Lung microvascular endothelial cell (primary cell): Measurements from ENCODE around the gene EVPL. TPM values are rescaled to one million over a fixed set of nuclear protein-coding genes. Genes with fewer than 3 reads are reported as not detected.

Experiments
- DNase-seq, 2 donors: peaks; one replicate each; pipeline versions ENCODE4 v3.0.0 to v3.0.0-alpha.2; 2010; ENCODE audit warnings: low read depth in 2 of 2
- total RNA-seq: library from RNA; depleted of rRNA; stranded (reverse); fragments of >200 nt; gene quantifications from 2 replicates; pipeline ENCODE4 v1.2.1, GENCODE V29; 2014

Gene EVPL
- total RNA-seq, 1 donor from 2014 or later = not detected

DNA sequence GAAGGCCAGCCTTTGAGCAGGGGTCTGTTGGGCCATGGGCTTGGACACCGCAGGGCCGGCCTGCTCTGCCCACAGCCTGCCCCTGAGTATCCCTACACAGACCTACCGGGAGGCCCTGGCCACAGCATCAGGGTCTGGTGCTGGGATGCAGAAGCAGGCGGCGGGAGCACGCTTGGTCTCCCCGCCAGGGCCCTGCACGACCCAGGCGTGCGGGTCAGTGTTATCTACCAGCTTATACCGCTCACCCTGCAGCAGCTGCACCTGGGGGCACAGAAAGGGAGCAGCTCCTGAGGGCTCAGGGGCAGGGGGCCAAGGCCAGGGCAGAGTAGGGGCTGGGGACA lies 8.8 kb downstream of the EVPL start:
- no peak for DNase-seq

DNA sequence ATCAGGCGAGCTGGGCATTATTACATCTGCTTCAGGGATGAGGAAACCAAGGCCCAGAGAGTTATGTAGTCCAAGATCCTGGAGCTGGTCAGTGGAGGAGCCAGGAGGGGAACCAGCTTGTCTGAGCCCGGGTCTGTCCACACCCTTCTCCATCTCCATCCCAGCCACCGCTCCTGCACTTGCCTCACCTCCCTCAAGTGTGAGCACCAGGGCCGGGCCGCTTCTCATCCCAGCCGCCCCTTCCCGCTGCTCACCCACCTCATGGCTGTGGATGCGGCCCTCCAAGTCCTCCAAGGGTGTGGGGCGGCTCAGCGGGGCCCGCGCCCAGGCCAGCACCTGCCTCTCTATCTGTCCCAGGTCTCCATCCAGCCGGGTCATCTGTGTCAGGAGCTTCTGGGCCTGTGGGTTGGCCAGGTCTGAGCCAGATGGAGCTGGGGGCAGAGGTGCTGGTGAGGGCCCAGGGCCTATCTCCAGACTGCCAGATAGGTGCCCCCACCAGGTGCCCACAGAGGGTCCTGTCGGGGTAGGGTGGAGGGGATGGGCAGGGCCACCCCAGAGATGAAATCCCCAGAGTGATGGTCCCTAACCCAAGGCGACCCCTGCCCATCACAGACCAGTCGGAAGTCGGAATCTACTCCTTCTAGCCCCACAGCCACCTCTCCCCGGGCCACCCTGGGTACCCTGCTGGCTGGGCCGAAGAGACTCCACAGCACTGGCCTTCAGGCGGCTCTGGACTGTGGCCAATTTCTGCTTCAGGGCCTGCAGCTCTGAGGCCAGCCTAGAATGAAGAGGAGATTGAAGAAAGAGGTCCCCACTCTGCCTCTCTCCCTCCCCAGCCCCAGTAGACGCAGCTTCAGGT lies 9.4 kb downstream of the EVPL start:
- no peak for DNase-seq

DNA sequence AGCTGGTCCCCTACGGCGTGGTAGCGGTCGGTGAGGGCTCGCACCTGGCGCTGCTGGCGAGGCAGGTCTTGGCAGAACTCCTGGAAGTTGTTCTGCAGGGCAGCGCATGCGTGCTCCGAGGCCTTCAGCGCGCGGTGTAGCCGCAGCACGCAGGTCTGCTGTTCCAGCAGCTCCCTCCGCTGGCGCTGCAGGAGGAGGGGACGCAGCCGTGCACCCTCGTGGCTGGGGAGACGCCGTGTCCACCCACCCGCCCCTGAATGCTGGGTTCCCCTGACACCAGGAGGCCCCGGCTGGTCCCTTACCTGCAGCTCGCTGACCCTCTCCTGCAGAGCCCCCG lies 12.2 kb downstream of the EVPL start:
- no peak for DNase-seq

DNA sequence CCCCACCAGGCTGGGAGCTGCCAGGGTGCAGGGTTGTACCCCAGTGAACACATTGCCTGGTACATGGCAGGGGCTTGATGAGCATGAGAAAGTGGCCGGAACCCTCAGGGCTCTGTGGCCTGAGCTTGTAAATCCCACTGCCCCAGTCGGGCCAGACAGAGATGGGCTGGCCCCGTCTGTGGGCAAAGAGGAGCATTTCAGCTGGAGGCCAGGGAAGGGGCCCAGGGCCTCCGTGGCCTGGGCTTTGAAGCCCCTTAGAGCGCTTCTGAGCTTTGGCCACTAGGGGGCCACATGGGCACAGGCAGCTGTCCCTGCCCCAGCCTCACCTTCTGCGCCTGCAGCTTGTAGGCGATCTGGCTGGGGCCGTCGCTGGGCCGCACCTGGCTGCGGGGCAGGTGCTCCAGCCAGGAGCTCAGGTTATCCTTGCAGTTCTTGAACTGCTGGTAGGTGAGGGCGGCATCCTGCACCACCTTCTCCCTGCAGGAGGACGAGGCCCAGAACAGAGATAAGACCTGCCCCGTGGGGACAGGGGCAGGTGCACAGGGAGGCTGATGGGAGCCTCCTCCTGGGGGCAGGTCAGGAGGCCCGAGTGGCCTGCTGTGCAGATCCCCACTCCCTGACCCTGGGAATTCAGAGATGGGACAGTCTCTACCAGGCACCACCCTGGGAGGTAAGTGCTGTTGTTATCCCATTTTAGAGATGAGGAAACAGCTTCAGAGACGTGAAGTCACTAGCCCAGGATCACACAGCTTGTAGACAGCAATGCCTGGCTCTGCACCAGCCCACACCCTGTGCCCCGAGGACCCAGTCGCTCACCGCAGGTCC lies 12.8 kb downstream of the EVPL start:
- DNase-seq = peak; percentile 73 to 86

DNA sequence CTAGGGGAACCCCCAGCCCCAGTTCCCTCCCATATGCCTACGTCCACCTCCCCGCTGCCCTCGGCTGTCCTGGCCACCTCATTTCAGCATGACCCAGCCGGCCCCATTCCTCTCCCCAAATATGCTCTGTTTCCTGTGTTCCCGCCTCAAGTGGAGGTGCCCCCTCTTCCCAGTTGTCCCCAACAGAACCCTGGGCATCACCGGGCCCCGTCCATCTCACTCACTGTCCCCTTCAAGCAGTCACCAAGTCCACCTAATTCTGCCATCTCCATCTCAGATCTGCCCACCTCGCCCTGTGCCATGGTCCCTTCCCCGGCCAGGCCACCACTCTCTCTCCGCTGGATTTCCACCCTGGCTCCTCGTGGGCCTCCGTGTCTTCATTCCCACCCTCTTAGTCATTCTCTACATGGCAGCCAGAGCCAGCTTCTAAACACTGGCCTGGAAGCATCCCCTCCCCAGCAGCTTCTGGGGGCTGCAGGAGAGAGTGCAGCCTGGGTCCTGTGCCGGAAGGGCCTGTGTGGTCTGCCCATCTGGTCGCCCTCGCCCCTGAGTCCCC lies 13.7 kb downstream of the EVPL start:
- DNase-seq = no peak

DNA sequence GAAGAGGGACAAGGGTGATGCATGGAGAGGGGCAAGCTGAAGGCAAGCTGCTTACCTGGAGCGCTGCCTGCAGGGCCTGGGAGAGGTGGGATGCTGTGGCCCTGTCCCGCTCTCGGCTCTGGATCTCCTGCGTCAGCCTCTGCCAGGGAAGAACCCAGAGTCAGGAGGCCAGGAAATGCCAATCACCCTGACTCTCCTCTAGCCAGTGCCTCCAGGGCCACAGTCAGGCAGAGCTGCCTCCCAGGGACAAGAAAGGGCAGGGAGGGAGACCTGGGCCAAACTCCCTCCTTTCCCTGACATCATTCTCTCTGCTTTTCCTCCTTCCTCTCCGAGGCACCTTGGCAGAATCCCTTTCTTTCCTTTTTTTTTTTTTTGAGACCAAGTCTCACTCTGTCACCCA lies 15.2 kb downstream of the EVPL start:
- no peak for DNase-seq

DNA sequence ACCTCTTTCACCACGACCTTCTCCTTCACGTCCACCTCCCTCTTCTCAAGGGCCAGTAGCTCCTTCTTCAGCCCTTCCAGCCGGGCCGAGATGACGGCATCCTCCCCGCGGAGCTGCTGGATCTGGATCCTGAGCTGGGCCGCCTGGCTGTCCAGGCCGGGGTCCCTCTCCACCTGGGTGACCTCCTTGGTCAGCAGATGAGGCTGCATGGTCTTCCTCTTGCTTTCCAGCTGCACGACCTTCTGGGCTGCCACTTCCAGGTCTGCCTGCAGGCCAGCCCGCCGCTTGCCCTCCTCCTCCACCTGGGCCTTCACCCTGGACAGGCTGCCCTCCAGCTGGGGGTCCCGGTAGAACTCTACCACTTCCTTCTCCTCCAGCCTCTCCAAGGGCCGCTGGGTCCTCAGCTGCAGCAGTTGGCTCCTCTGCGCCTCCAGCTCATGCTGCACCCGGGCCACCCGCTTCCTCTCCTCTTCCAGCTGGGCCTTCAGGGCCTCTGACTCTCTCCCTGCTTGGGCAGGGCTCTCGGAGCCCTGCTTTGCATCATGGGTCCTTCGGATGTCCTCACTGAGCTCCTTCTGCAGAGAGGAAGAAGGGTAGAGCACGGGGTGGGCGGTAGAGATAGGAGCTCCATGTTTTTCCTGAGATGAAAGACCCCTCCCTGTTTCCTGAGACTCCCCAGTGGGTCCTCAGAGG lies 17.0 kb downstream of the EVPL start:
- no peak for DNase-seq

DNA sequence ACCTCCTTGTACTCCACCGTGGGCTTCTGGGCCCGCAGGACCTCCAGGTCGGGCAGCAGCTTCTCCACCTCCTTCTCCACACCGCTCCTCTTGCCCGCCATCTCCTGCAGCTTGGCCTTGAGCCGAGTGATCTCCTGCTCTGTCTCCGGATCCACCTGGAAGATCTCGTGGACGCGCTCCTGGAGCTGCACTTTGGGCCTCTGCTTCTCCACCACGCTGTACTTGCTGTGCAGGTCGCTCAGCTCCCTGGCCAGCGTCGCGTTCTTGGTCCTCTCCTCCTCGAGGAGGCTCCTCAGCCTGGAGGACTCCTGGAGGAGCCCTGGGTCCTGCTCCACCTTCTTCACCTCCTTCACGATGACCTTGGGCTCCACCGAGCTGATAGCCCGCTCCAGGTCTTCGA lies 17.7 kb downstream of the EVPL start:
- DNase-seq = no peak

DNA sequence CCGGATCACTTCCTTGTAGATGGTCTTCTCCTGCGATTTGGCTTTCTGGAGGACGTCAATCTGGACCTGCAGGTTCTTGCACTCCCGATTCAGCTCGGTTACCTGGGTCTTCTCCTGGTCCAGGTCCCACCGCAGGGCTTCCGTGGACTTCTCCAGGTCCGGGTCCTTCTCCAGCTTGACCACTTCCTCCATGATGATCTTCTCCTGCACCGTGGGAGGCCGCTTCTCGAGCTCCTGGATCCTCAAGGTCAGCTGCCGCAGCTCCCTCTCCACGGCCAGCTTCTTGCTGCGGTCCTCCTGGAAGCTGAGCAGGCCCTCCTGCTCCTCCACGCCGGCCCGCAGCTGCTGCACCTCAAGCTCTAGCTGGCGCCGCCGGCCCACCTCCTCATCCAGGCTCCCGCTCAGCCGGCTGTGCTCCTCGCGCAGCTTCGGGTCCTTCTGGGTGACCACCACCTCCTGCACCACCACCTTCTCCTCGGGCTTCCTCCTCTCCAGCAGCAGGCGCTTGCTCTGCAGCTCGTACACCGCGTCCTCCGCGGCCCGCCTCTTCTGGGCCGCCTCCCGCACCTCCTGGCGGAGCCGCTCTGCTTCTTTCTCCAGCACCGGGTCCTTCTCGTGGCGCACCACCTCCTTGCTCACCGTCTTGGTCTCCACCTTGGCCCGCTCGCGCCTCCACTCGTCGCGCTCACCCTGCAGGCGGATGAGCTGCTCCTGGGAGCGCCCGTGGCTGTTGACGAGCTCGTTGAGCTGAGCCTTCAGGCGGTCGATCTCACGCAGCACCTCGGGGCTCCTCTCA lies 18.3 kb downstream of the EVPL start:
- no peak for DNase-seq

DNA sequence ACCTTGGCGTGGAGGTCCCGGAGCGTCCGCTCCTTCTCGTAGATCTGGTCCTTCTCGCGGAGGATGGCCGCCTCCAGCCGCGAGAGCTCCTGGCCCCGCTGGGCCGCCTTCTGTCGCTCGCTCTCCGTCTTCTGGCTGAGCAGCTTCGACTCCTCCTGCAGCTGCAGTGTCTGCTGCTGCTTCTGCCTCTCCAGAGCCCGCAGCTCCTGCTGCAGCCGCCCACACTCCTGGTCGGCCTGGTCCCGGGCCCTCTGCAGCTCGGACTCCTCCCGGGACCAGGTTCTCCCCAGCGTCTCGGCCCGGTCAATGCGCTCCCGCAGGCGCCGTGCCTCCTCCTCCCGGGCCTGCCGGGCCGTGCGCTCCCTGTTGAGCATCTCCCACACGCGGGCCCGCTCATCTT lies 18.9 kb downstream of the EVPL start:
- DNase-seq = no peak

DNA sequence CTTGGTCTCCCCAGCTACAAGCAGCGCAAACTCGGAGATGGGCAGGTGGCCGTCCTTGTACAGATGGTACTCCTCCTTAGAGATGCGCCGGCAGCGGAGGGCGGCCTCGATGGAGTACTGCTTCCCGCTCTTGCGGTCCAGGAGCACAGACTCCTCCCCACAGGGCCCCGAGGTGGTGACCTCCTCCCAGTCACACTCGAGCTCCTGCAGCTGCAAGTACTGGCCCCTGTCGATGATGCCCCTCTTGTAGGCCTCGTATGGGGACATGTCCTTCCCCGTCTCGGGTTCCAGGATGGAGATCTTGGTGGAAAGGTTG lies 19.3 kb downstream of the EVPL start:
- DNase-seq = no peak

DNA sequence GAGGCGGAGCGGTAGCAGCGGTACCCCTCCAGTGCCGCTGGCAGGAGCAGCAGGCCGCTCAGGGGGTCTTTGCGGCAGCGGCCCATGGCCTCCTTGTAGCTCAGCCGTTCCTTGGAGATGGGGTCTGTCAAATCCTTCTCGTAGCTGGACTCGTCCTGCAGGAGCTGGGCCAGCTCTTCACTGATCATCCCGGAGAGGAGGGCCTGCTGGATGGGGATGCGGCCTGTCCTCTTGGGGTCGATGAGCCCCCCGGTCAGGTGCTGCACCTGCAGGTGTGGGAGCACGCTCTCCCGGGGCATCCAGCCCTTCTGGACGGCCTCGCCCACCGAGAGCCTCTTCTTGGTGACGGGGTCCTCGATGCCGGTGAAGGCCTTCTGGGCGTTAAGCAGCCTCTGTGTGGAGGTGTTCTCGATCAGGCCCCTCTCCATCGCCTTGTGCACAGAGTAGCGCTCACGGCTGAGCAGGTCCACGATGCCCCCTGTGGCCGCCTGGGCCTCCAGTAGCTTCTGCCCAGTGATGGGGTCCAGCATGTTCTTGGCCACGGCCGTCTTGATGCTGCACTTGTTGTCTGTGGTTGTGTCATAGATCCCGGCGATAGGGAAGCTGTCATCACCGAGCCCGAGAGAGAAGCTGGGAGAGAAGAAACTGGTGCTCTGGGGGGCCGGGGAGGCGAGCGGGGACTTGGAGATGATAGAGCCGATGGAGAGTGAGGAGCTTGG lies 19.8 kb downstream of the EVPL start:
- DNase-seq = no peak

DNA sequence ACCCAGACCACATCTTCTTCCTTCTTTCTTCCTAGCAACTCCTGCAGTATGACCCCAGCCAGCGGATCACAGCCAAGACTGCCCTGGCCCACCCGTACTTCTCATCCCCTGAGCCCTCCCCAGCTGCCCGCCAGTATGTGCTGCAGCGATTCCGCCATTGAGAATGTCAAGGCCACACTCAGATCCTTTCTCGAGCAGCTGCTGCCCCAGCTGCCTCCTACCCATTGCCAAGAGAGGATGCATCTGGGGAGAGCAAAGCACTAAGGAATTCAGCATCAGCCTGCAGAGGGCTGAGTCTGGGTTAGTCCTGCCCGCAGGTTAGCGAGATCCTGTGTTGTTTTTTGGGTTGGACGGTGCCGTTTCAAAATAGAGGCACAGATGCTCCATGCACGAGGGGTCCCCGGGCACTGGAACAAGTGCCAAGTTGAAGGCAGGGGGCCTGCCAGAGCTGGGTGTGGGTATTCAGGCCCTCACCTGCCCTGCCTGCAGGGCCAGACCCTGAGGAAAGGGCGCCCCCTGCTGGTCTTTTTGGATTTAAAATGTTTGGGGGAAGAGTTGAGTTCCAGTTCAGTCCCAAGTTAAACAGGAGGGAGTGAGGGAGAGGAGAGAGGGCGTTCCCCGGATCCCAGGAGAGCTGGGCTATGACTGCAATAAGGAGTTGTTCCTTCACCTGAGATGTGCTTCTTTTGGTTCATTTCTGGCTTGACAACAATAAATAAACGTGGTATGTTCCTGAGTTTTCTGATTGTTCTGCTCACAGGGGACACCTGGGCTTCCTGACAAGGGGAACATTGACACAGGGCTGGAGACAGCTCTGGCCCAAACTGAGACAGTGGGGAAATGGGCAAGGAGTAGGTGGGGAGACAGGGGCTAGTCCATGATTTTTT lies 21.6 kb downstream of the EVPL start:
- DNase-seq = peak; percentile 76 to 82

DNA sequence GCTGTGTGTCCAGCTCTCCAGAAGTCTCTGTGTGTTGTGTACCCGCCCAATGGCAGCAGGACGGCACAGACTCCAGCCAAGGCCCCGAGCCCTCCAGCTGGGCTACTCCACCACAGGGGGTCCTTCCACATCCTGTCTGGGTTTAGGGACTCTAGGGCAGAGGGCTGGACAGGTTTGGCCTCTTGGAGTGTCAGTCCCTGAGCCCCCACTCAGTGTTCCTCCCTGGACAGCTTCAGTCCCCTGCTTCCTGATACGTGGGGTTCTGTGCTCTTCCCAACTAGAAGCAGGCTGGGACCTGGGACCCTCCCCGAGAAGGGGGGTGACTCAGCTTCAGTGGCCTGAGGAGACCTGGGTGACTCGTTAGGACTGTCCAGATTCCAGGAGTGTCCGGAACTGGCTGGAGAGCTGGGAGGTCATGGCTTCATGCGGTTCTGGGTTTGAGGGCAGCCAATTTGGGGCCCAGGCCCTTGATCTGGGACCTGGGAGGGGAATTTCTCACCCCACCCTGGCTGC lies 22.3 kb downstream of the EVPL start:
- peak in 1 of 2 donors; percentile 69 for DNase-seq

DNA sequence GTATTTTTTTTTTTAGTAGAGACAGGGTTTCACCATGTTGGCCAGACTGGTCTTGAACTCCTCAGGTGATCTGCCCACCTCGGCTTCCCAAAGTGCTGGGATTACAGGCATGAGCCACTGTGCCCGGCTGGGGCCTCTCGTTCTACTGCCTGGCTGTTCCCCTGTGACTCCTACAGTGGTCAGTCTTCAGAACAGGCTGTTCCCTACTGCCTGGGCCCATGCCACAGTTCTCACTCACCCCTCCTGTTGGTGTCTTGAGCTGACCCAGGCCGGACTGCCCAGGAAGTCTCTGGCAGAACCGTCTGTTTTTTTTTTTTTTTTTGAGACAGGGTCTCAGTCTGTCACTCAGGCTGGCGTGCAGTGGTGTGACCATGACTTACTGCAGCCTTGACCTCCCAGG lies 23.2 kb downstream of the EVPL start:
- no peak for DNase-seq

DNA sequence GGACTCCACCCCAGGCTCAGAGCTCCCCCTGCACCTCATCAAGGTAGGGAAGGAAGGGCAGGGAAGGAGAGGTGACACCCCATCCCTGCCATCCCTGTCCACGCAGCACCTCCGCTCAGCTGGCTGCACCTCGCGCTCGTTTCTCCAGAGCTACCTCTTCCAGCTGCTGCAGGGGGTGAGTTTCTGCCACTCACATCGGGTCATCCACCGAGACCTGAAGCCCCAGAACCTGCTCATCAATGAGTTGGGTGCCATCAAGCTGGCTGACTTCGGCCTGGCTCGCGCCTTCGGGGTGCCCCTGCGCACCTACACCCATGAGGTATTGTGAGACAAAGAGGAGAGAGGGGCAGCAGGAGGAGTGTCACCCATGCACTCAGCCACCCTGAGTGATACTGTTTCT lies 25.0 kb downstream of the EVPL start:
- no peak for DNase-seq

DNA sequence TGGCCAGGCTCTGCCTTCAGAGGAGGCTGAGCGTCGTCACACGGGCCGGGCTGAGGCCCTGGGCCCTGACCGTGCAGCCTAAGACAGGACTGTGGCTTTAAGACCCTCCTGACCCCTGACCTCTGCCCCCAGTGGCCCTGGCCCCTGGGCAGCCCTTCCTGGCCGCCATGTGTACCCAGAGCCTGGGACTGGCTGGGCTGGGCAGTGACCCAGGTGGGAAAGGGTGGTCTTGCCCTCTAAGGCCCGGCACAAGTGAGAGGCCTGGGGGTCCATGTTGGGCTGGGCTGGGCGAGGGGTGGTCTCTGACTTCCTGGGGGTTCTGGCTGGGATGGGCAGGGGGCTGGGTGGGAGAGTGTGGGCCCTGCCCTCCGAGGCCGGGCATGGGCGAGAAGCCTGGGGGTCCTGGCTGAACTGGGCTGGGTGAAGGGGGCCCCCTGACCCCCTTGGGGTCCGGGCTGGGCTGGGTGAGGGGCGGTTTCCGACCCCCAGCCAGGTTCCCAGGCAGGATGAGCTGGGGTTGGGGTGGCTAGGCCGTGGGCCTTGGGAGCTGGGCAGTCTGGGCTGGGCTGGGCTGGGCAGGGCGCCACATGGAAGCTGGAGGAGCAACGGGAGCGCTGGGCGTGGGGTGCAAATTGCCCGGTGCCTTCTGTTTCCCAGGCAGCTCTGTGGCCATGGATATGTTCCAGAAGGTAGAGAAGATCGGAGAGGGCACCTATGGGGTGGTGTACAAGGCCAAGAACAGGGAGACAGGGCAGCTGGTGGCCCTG lies 26.2 kb downstream of the EVPL start, which contains the start of gene CDK3:
CDK3 (plus strand) TSS at position 101 of the 767 bp plus-strand sequence; CDS start at position 672, 571 bp downstream.
- no peak for DNase-seq

DNA sequence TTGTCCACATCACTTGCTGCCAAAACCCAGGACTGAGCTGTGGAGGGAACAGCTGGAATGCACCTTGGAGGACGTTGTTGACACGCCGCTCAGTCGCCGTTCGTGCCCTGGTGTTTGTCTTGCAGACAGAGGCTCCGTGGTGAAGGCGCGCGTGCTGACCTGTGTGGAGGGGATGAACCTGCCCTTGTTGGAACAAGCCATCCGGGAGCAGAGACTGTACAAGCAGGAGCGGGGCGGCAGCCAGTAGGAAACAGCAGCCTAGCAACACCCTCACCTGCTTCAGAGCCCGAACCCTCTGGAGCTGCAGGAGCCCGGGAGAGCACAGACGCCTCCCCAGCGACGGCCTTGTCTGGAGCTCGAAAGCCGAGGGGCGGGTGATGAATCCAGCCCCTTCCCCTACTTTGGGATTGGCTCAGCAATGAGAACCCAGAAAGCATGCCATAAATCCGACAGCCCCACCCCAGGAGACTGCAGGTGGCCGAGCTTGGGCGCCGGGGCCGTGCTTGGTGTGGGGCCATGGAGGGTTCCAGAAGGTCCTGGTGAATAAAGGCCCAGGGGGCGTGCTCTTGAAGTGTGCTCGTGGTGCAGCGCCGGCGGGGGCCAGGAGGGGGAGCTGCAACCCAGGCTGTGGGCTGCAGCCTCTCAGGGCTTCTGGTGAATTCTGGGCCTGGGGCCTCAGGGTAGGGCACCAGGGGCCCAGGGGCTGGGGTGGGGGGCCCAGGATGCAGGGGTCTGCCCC lies 26.9 kb downstream of the EVPL start:
- DNase-seq = peak; percentile 51 to 60
